Natural killer cell treated with Interleukin-12 subunit alpha and Interleukin-12 subunit beta and Interleukin-15 and Interleukin-18, amount 100 ng/mL, for 72 hours (primary cell): Measurements from ENCODE around the gene FN3KRP. TPM values are rescaled to one million over a fixed set of nuclear protein-coding genes. Genes with fewer than 3 reads are reported as not detected.

Source experiments
- ATAC-seq, 2 donors: fragments of 150-1000 bp; cut with Tn5 transposase in 1 of 2; sonication (Bioruptor Pico), chemical (Tn5 transposase) in 1 of 2; 2 replicates each; pipeline ENCODE4 v1.10.0; 2021
- DNase-seq: peaks from one replicate; pipeline ENCODE4 v3.0.0; 2022; ENCODE audit warnings: low spot score
- H3K27ac Mint-ChIP-seq, 2 donors: 1 replicate in 1 of 2; 2 replicates in 1 of 2; pipeline ENCODE4 v1.8.0; 2022; ENCODE audit warnings: mixed read lengths in 2 of 2, mild to moderate bottlenecking in 1 of 2, moderate library complexity in 1 of 2
- H3K27me3 Mint-ChIP-seq, 2 donors: 1 replicate in 1 of 2; 2 replicates in 1 of 2; pipeline ENCODE4 v1.8.0; 2022; ENCODE audit warnings: mixed read lengths in 2 of 2
- H3K36me3 Mint-ChIP-seq: one replicate; pipeline ENCODE4 v1.8.0; 2022; ENCODE audit warnings: mixed read lengths
- H3K4me1 Mint-ChIP-seq, 2 donors: 1 replicate in 1 of 2; 2 replicates in 1 of 2; pipeline ENCODE4 v1.8.0; 2022; ENCODE audit warnings: low read depth in 2 of 2, mixed read lengths in 2 of 2, mild to moderate bottlenecking in 1 of 2
- H3K4me3 Mint-ChIP-seq: one replicate; pipeline ENCODE4 v1.8.0; 2022; ENCODE audit warnings: mixed read lengths
- H3K9me3 Mint-ChIP-seq: 2 replicates; pipeline ENCODE4 v1.8.0; 2022; ENCODE audit warnings: mixed read lengths
- total RNA-seq, 2 donors: library from RNA; stranded (reverse); gene quantifications; one replicate each; pipeline ENCODE4 v1.2.3, GENCODE V29; 2022

Gene FN3KRP
- total RNA-seq, 2 donors from 2014 or later, result 29.4 to 48.4 TPM

- DNase-seq (no peak), ATAC-seq (no peak)
- Mint-ChIP-seq H3K27me3 (peaks cover 0 to 3% of the 10 kb centered on the region in 2 donors), H3K36me3 (peaks cover 13% of the 10 kb centered on the region), H3K27ac (no peak overlapping the region), H3K4me1 (peaks cover 0 to 4% of the 10 kb centered on the region in 2 donors), H3K4me3 (no peak overlapping the region), H3K9me3 (peaks cover 5% of the 10 kb centered on the region)
These were observed 23.2 kb upstream of the FN3KRP start for GRCh38 chr17:82693168-82693867.

- H3K36me3 Mint-ChIP-seq, result peaks cover 13% of the 10 kb centered on the region
- no peak overlapping the region for H3K4me3 Mint-ChIP-seq
- no peak overlapping the region for H3K27ac Mint-ChIP-seq
- H3K4me1 Mint-ChIP-seq, result peaks cover 6 to 10% of the 10 kb centered on the region in 2 donors
- ATAC-seq, result no peak
- peaks cover 5% of the 10 kb centered on the region for H3K9me3 Mint-ChIP-seq
- peaks cover 0 to 3% of the 10 kb centered on the region in 2 donors for H3K27me3 Mint-ChIP-seq
- no peak for DNase-seq
These were observed 21.9 kb upstream of the FN3KRP start for GRCh38 chr17:82694647-82695046.

GRCh38 chr17:82696259-82696658 is 20.2 kb upstream of the FN3KRP start:
- H3K36me3 Mint-ChIP-seq, result peaks cover 9% of the 10 kb centered on the region
- DNase-seq (no peak), ATAC-seq (no peak)
- no peak overlapping the region for H3K27ac Mint-ChIP-seq
- H3K4me1 Mint-ChIP-seq, result peaks cover 8 to 13% of the 10 kb centered on the region in 2 donors
- no peak overlapping the region for H3K4me3 Mint-ChIP-seq
- H3K27me3 Mint-ChIP-seq, result peaks cover 0 to 3% of the 10 kb centered on the region in 2 donors
- peaks cover 5% of the 10 kb centered on the region for H3K9me3 Mint-ChIP-seq

GRCh38 chr17:82696916-82697807 is 19.3 kb upstream of the FN3KRP start:
- peak overlapping the region; percentile 17 for H3K4me3 Mint-ChIP-seq
- H3K9me3 Mint-ChIP-seq, result peaks cover 5% of the 10 kb centered on the region
- peaks cover 9% of the 10 kb centered on the region for H3K36me3 Mint-ChIP-seq

GRCh38 chr17:82697808-82698064 is 18.8 kb upstream of the FN3KRP start:
- H3K4me1 Mint-ChIP-seq, result peaks cover 8 to 9% of the 10 kb centered on the region in 2 donors
- no peak overlapping the region for H3K4me3 Mint-ChIP-seq

More at GRCh38 chr17:82696916-82697807, 19.3 kb upstream of the FN3KRP start:
- H3K4me1 Mint-ChIP-seq, result peaks cover 8 to 9% of the 10 kb centered on the region in 2 donors
- H3K27me3 Mint-ChIP-seq, result peaks cover 0 to 3% of the 10 kb centered on the region in 2 donors
- H3K27ac Mint-ChIP-seq, result no peak overlapping the region
- no peak for DNase-seq
- ATAC-seq, result no peak

GRCh38 chr17:82698065-82698973 is 18.2 kb upstream of the FN3KRP start, which contains the start of gene RAB40B:
Gene RAB40B (minus strand): TSS chr17:82698698. CDS start chr17:82698596, 102 bp downstream.
- Mint-ChIP-seq H3K9me3 (peaks cover 5% of the 10 kb centered on the region), H3K4me1 (peaks cover 8 to 9% of the 10 kb centered on the region in 2 donors), H3K27me3 (peaks cover 0 to 3% of the 10 kb centered on the region in 2 donors), H3K36me3 (peaks cover 9% of the 10 kb centered on the region), H3K4me3 (peak within 1 kb of the TSS; percentile 84), H3K27ac (no peak within 1 kb of the TSS)
- peak; percentile 99 for ATAC-seq
- DNase-seq, result peak; percentile 99

More at GRCh38 chr17:82697808-82698064, 18.8 kb upstream of the FN3KRP start:
- DNase-seq (no peak), ATAC-seq (no peak)
- Mint-ChIP-seq H3K27me3 (peaks cover 0 to 3% of the 10 kb centered on the region in 2 donors), H3K9me3 (peaks cover 5% of the 10 kb centered on the region), H3K36me3 (peaks cover 9% of the 10 kb centered on the region), H3K27ac (no peak overlapping the region)

GRCh38 chr17:82698974-82699442 is 17.5 kb upstream of the FN3KRP start:
- H3K36me3 Mint-ChIP-seq, result peaks cover 8% of the 10 kb centered on the region
- ATAC-seq, result no peak

GRCh38 chr17:82699551-82699950 is 17.0 kb upstream of the FN3KRP start:
- peaks cover 8 to 9% of the 10 kb centered on the region in 2 donors for H3K4me1 Mint-ChIP-seq
- peaks cover 3% of the 10 kb centered on the region for H3K9me3 Mint-ChIP-seq
- H3K27ac Mint-ChIP-seq, result no peak overlapping the region
- ATAC-seq, result no peak
- peak overlapping the region; percentile 84 for H3K4me3 Mint-ChIP-seq
- peaks cover 3% of the 10 kb centered on the region for H3K36me3 Mint-ChIP-seq
- peaks cover 0 to 3% of the 10 kb centered on the region in 2 donors for H3K27me3 Mint-ChIP-seq
- no peak for DNase-seq

More at GRCh38 chr17:82698974-82699442, 17.5 kb upstream of the FN3KRP start:
- H3K27me3 Mint-ChIP-seq, result peaks cover 0 to 3% of the 10 kb centered on the region in 2 donors
- peaks cover 8 to 9% of the 10 kb centered on the region in 2 donors for H3K4me1 Mint-ChIP-seq
- H3K27ac Mint-ChIP-seq, result no peak overlapping the region
- peaks cover 5% of the 10 kb centered on the region for H3K9me3 Mint-ChIP-seq
- peak overlapping the region; percentile 84 for H3K4me3 Mint-ChIP-seq
- no peak for DNase-seq

- peaks cover 8 to 9% of the 10 kb centered on the region in 2 donors for H3K4me1 Mint-ChIP-seq
- no peak overlapping the region for H3K27ac Mint-ChIP-seq
- DNase-seq, result no peak
- H3K9me3 Mint-ChIP-seq, result no peaks in the 10 kb centered on the region
- ATAC-seq, result no peak
- H3K27me3 Mint-ChIP-seq, result peaks cover 0 to 3% of the 10 kb centered on the region in 2 donors
- H3K4me3 Mint-ChIP-seq, result no peak overlapping the region
- no peaks in the 10 kb centered on the region for H3K36me3 Mint-ChIP-seq
These were observed 14.1 kb upstream of the FN3KRP start for GRCh38 chr17:82702231-82702927.

- DNase-seq (no peak), ATAC-seq (no peak)
- Mint-ChIP-seq H3K27me3 (peaks cover 0 to 3% of the 10 kb centered on the region in 2 donors), H3K9me3 (no peaks in the 10 kb centered on the region), H3K36me3 (no peaks in the 10 kb centered on the region), H3K4me1 (peaks cover 8 to 9% of the 10 kb centered on the region in 2 donors), H3K27ac (no peak overlapping the region), H3K4me3 (no peak overlapping the region)
These were observed 13.3 kb upstream of the FN3KRP start for GRCh38 chr17:82703036-82703745.

GRCh38 chr17:82703935-82704865 is 12.3 kb upstream of the FN3KRP start:
- Mint-ChIP-seq H3K27me3 (peaks cover 0 to 3% of the 10 kb centered on the region in 2 donors), H3K4me1 (peaks cover 6 to 7% of the 10 kb centered on the region in 2 donors), H3K4me3 (no peak overlapping the region), H3K9me3 (no peaks in the 10 kb centered on the region), H3K36me3 (no peaks in the 10 kb centered on the region), H3K27ac (no peak overlapping the region)
- ATAC-seq (no peak), DNase-seq (no peak)
